Stimulated activated CD4-positive, alpha-beta T cell treated with anti-CD3 and anti-CD28 coated beads, Interleukin-4, amount 100 ng/mL, for 48 hours (primary cell): ENCODE measurements around the gene EIF4G3.
"Not testable (repeated sequence)": the region's sequence is repeated elsewhere in the genome, so short reads cannot be mapped to it uniquely, and the experiment has no call there.

ENCODE experiments used
- DNase-seq, 2 donors: peaks; one replicate each; pipeline ENCODE4 v3.0.0-alpha.2; 2020; ENCODE audit warnings: low read depth in 2 of 2

Gene EIF4G3

GRCh38 chr1:21152423-21153100 lies 24.1 kb downstream of the EIF4G3 start:
- no peak for DNase-seq

- DNase-seq: no peak
Measured at GRCh38 chr1:21149855-21150432, 26.8 kb downstream of the EIF4G3 start.

GRCh38 chr1:21149430-21149854 lies 27.3 kb downstream of the EIF4G3 start:
- no peak for DNase-seq

GRCh38 chr1:21143752-21144151 lies 32.9 kb downstream of the EIF4G3 start:
- DNase-seq: no peak

GRCh38 chr1:21143138-21143537 lies 33.6 kb downstream of the EIF4G3 start:
- DNase-seq: no peak

GRCh38 chr1:21141030-21141429 lies 35.7 kb downstream of the EIF4G3 start:
- no peak for DNase-seq

- DNase-seq: no peak
Measured at GRCh38 chr1:21139601-21140000, 37.1 kb downstream of the EIF4G3 start.

- DNase-seq: not testable (repeated sequence)
Measured at GRCh38 chr1:21136344-21136743, 40.4 kb downstream of the EIF4G3 start.

GRCh38 chr1:21131200-21131599 lies 45.5 kb downstream of the EIF4G3 start:
- DNase-seq: no peak

GRCh38 chr1:21129407-21129806 lies 47.3 kb downstream of the EIF4G3 start:
- DNase-seq: no peak

GRCh38 chr1:21126324-21126723 lies 50.4 kb downstream of the EIF4G3 start:
- no peak for DNase-seq

GRCh38 chr1:21124846-21125245 lies 51.9 kb downstream of the EIF4G3 start:
- no peak for DNase-seq

- DNase-seq: no peak
Measured at GRCh38 chr1:21123287-21123948, 53.3 kb downstream of the EIF4G3 start.

GRCh38 chr1:21121764-21122471 lies 54.8 kb downstream of the EIF4G3 start:
- DNase-seq: no peak

- no peak for DNase-seq
Measured at GRCh38 chr1:21118167-21118566, 58.5 kb downstream of the EIF4G3 start.

- DNase-seq: no peak
Measured at GRCh38 chr1:21117597-21118001, 59.1 kb downstream of the EIF4G3 start.

GRCh38 chr1:21117159-21117558 lies 59.5 kb downstream of the EIF4G3 start:
- DNase-seq: no peak

- no peak for DNase-seq
Measured at GRCh38 chr1:21115098-21115760, 61.5 kb downstream of the EIF4G3 start.

- no peak for DNase-seq
Measured at GRCh38 chr1:21114431-21114830, 62.3 kb downstream of the EIF4G3 start.

GRCh38 chr1:21110163-21110562 lies 66.5 kb downstream of the EIF4G3 start:
- DNase-seq: no peak

GRCh38 chr1:21106709-21107108 lies 70.0 kb downstream of the EIF4G3 start:
- no peak for DNase-seq

- no peak for DNase-seq
Measured at GRCh38 chr1:21106238-21106637, 70.5 kb downstream of the EIF4G3 start.
